ENCODE results near the gene KRTAP10-6. TPM values are rescaled to one million over a fixed set of nuclear protein-coding genes. Genes with fewer than 3 reads are reported as not detected.
"Not testable (repeated sequence)": the region's sequence is repeated elsewhere in the genome, so short reads cannot be mapped to it uniquely, and the experiment has no call there.

The KRTAP10-6 gene
- total RNA-seq, 1 experiment from 2014 or later, result not detected

DNA sequence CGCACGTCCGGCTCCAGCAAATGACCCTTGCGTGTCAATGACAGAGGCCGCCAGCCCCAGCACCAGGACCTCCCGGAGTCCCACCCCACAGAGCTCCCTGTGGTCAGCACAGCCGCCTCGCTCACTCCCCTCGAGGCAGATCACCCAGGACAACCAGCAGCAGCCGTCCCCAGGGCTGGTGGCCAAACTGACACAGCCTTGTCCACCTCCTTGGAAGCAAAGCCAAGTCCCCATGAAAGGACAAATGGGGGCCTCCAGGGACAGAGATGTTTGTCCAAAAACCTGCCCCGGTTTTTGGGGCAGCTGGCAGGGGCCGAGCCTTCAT lies 47.0 kb upstream of the KRTAP10-6 start:
- Histone ChIP-seq H3K27ac (ENCODE audit: low read length) (no peak overlapping the region), H3K4me3 (ENCODE audit: low read length) (no peak overlapping the region), H3K9me3 (ENCODE audit: low read length) (no peaks in the 10 kb centered on the region), H3K9me2 (replicated peaks; ENCODE audit: low read length) (no peaks in the 10 kb centered on the region), H3K27me3 (ENCODE audit: low read length) (no peaks in the 10 kb centered on the region), H4K20me1 (ENCODE audit: low read length) (no peaks in the 10 kb centered on the region), H3K4me2 (ENCODE audit: low read length) (no peak overlapping the region), H2AFZ (ENCODE audit: low read length) (no peak overlapping the region), H3K9ac (ENCODE audit: low read length) (no peak overlapping the region), H3K36me3 (ENCODE audit: low read depth, low read length) (no peaks in the 10 kb centered on the region), H3K79me2 (ENCODE audit: low read length) (no peaks in the 10 kb centered on the region), H3F3A (ENCODE audit: low read length, unreplicated experiment) (no peaks in the 10 kb centered on the region), H3K4me1 (ENCODE audit: insufficient read depth, low read length) (no peaks in the 10 kb centered on the region)
- ATAC-seq, result no peak
- TF ChIP-seq EZH2 (IDR thresholded peaks at IDR 0.05; ENCODE audit: low read length, unreplicated experiment) (no peak), EZH2phosphoT487 (IDR thresholded peaks at IDR 0.05; ENCODE audit: borderline replicate concordance, low read length) (no peak)
- TF ChIP-seq, protein P1, sequence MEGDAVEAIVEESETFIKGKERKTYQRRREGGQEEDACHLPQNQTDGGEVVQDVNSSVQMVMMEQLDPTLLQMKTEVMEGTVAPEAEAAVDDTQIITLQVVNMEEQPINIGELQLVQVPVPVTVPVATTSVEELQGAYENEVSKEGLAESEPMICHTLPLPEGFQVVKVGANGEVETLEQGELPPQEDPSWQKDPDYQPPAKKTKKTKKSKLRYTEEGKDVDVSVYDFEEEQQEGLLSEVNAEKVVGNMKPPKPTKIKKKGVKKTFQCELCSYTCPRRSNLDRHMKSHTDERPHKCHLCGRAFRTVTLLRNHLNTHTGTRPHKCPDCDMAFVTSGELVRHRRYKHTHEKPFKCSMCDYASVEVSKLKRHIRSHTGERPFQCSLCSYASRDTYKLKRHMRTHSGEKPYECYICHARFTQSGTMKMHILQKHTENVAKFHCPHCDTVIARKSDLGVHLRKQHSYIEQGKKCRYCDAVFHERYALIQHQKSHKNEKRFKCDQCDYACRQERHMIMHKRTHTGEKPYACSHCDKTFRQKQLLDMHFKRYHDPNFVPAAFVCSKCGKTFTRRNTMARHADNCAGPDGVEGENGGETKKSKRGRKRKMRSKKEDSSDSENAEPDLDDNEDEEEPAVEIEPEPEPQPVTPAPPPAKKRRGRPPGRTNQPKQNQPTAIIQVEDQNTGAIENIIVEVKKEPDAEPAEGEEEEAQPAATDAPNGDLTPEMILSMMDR (conservative IDR thresholded peaks at IDR 0.05; ENCODE audit: low read depth, low read length), result no peak
- no peak for DNase-seq
- POLR2A ChIA-PET (ENCODE audit: unreplicated experiment), result no interaction called here
- intact Hi-C loops (cut with micrococcal nuclease), result no loop called here
- BruUV-seq (replicated peaks), result no TSS peak
- CTCF ChIA-PET, result no interaction called here

DNA sequence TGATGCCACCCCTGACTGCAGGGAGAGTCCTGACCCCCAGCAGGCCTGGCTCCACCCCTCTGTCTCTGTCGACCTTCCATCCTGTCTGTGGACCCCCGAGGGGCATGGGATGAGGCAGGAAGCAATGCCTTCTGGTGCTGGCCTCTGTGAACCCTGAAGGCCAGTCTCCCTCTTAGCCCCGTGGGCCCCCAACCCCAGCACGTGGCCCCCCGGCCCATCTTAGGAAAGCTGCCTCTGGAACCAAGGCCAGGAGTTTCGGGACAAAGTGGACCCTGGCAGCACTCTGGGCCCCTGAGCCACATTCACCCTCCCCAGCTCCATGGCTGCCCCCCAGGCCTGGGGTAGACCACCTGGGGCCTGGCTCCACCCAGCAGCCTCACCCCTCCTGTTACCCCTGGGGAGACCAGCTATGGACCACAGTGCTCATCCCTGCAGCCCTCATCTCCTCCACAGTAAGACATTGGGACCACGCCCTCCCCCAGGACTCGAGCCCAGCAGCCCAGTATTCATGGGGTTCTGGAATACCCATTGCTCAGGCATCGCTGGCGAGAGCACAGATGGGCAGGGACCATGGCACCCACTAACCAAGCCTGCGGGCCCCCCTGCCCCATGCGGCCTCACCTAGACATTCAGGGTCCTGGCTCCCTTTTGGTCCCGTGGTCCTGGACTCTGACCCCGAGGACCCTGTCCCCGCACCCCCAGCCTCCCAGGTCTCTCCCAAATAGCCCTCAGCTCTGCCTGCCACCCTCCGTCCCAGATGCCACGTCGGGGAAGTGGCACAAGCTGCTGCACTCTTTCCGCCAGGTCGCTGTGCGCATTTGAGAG lies 46.4 kb upstream of the KRTAP10-6 start:
- ATAC-seq, CTCF ChIA-PET: not testable (repeated sequence)

DNA sequence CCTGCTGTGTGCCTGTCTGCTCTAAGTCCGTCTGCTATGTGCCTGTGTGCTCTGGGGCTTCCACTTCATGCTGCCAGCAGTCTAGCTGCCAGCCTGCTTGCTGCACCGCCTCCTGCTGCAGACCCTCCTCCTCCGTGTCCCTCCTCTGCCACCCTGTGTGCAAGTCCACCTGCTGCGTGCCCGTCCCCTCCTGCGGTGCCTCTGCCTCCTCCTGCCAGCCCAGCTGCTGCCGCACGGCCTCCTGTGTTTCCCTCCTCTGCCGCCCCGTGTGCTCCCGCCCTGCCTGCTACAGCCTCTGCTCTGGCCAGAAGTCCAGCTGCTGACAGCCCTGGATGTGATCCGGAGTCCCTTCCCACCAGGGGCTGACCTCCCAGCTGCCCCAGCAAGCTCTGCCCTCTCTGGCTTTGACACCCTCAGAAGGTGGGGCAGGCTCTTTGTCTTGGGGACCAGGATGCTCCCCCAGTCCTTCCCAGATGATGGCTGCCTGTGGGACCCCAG lies 45.6 kb upstream of the KRTAP10-6 start:
- H3K27me3 ChIP-seq (ENCODE audit: low read length); ATAC-seq; POLR2A ChIA-PET (ENCODE audit: unreplicated experiment); BruUV-seq (replicated peaks); intact Hi-C loops (cut with micrococcal nuclease); H3K4me3 ChIP-seq (ENCODE audit: low read length); H3K9ac ChIP-seq (ENCODE audit: low read length); H4K20me1 ChIP-seq (ENCODE audit: low read length); H3K9me2 ChIP-seq (replicated peaks; ENCODE audit: low read length); DNase-seq; H2AFZ ChIP-seq (ENCODE audit: low read length); CTCF ChIA-PET; H3K79me2 ChIP-seq (ENCODE audit: low read length); H3K27ac ChIP-seq (ENCODE audit: low read length); H3K9me3 ChIP-seq (ENCODE audit: low read length); H3K4me2 ChIP-seq (ENCODE audit: low read length); H3K36me3 ChIP-seq (ENCODE audit: low read depth, low read length); H3F3A ChIP-seq (ENCODE audit: low read length, unreplicated experiment); H3K4me1 ChIP-seq (ENCODE audit: insufficient read depth, low read length): not testable (repeated sequence)

More for the DNA sequence above, 46.4 kb upstream of the KRTAP10-6 start:
- H4K20me1 ChIP-seq (ENCODE audit: low read length); H3F3A ChIP-seq (ENCODE audit: low read length, unreplicated experiment); H3K27ac ChIP-seq (ENCODE audit: low read length); BruUV-seq (replicated peaks); intact Hi-C loops (cut with micrococcal nuclease); H3K79me2 ChIP-seq (ENCODE audit: low read length); H3K4me1 ChIP-seq (ENCODE audit: insufficient read depth, low read length); H3K9ac ChIP-seq (ENCODE audit: low read length); H2AFZ ChIP-seq (ENCODE audit: low read length); DNase-seq; H3K4me2 ChIP-seq (ENCODE audit: low read length); POLR2A ChIA-PET (ENCODE audit: unreplicated experiment); H3K27me3 ChIP-seq (ENCODE audit: low read length); H3K9me3 ChIP-seq (ENCODE audit: low read length); H3K36me3 ChIP-seq (ENCODE audit: low read depth, low read length); H3K9me2 ChIP-seq (replicated peaks; ENCODE audit: low read length); H3K4me3 ChIP-seq (ENCODE audit: low read length): not testable (repeated sequence)

All from PC-3 (cell line).